Neural progenitor cell (in vitro differentiated cells): ENCODE results near the gene SPAG16.

Experiments
- EZH2phosphoT487 ChIP-seq: fragments of 200-600 bp; sonication (generic); IDR thresholded peaks from 2 replicates; pipeline ENCODE4 v1.6.1; 2017; ENCODE audit warnings: antibody characterized with exemption
- TF ChIP-seq, protein P1 (sequence below): fragments of 200-600 bp; sonication (generic); IDR thresholded peaks from 2 replicates; pipeline ENCODE4 v1.5.1; 2017; ENCODE audit warnings: antibody characterized with exemption, mild to moderate bottlenecking

DNA sequence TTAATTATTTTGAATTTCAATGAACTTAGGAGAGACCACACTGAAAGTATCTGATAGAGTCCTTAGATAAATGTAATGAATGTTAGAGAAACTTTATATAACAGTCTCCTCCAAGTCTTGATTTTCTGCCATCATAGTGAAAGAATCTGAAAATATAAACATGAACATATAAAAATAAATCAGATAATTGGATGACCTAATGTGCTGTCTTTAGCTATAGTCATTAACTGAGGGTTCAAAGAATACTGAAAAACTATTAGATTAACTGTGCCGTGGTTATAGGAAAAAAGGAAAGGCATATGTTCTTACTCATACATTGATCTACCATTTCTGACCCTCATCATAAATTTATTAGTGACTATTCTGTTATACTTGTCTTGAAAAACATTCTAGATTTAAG, 47.0 kb upstream of the SPAG16 start:
- TF ChIP-seq, protein P1, sequence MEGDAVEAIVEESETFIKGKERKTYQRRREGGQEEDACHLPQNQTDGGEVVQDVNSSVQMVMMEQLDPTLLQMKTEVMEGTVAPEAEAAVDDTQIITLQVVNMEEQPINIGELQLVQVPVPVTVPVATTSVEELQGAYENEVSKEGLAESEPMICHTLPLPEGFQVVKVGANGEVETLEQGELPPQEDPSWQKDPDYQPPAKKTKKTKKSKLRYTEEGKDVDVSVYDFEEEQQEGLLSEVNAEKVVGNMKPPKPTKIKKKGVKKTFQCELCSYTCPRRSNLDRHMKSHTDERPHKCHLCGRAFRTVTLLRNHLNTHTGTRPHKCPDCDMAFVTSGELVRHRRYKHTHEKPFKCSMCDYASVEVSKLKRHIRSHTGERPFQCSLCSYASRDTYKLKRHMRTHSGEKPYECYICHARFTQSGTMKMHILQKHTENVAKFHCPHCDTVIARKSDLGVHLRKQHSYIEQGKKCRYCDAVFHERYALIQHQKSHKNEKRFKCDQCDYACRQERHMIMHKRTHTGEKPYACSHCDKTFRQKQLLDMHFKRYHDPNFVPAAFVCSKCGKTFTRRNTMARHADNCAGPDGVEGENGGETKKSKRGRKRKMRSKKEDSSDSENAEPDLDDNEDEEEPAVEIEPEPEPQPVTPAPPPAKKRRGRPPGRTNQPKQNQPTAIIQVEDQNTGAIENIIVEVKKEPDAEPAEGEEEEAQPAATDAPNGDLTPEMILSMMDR: no peak
- TF ChIP-seq EZH2phosphoT487: no peak
